Kidney epithelial cell (primary cell): Measurements from ENCODE around the gene SPNS2. TPM values are rescaled to one million over a fixed set of nuclear protein-coding genes. Genes with fewer than 3 reads are reported as not detected.

Experiments
- DNase-seq: peaks from one replicate; pipeline ENCODE4 v3.0.0-alpha.2; 2010; ENCODE audit warnings: low read depth
- H3K27me3 ChIP-seq: 2 replicates; pipeline ENCODE4 v1.6.0; 2011; ENCODE audit warnings: low read length; ENCODE audit not compliant: control insufficient read depth, insufficient read depth
- H3K36me3 ChIP-seq: 2 replicates; pipeline ENCODE4 v1.5.1; 2011; ENCODE audit warnings: low read length; ENCODE audit not compliant: control insufficient read depth, insufficient read depth
- H3K4me3 ChIP-seq: 2 replicates; pipeline ENCODE4 v1.5.1; 2011; ENCODE audit warnings: low read depth, mild to moderate bottlenecking, control low read depth, low read length
- CTCF ChIP-seq: IDR thresholded peaks from 2 replicates; pipeline ENCODE4 v1.5.1; 2011; ENCODE audit warnings: mild to moderate bottlenecking, moderate library complexity, low read length, control low read depth, inconsistent platforms; ENCODE audit not compliant: insufficient read depth, poor library complexity, severe bottlenecking
- total RNA-seq: library from RNA; depleted of rRNA; stranded (reverse); fragments of >200 nt; gene quantifications from 2 replicates; pipeline ENCODE4 v1.2.3, GENCODE V29; 2015

SPNS2 gene
- total RNA-seq, 1 donor from 2014 or later = 47.3 TPM

GRCh38 chr17:4479340-4479981, 19.2 kb upstream of the SPNS2 start:
- no peak for TF ChIP-seq CTCF
- H3K27me3 ChIP-seq = no peaks in the 10 kb centered on the region
- DNase-seq = no peak
- no peak overlapping the region for H3K4me3 ChIP-seq
- no peaks in the 10 kb centered on the region for H3K36me3 ChIP-seq

GRCh38 chr17:4479982-4480751, 18.5 kb upstream of the SPNS2 start:
- Histone ChIP-seq H3K27me3 (no peaks in the 10 kb centered on the region), H3K4me3 (no peak overlapping the region), H3K36me3 (no peaks in the 10 kb centered on the region)
- TF ChIP-seq CTCF = no peak
- peak; percentile 79 for DNase-seq

- Histone ChIP-seq H3K27me3 (no peaks in the 10 kb centered on the region), H3K4me3 (no peak overlapping the region), H3K36me3 (no peaks in the 10 kb centered on the region)
- TF ChIP-seq CTCF = no peak
- no peak for DNase-seq
These were observed 17.5 kb upstream of the SPNS2 start for GRCh38 chr17:4480929-4481898.

GRCh38 chr17:4482338-4483011, 16.2 kb upstream of the SPNS2 start:
- no peak for TF ChIP-seq CTCF
- Histone ChIP-seq H3K4me3 (no peak overlapping the region), H3K36me3 (no peaks in the 10 kb centered on the region), H3K27me3 (no peaks in the 10 kb centered on the region)
- no peak for DNase-seq

- TF ChIP-seq CTCF = no peak
- Histone ChIP-seq H3K4me3 (no peak overlapping the region), H3K36me3 (no peaks in the 10 kb centered on the region), H3K27me3 (no peaks in the 10 kb centered on the region)
- peak; percentile 80 for DNase-seq
These were observed 15.5 kb upstream of the SPNS2 start for GRCh38 chr17:4483012-4483840.
